K562 (cell line): ENCODE measurements around the gene IGIP.

Experiments
- CBX1 ChIP-seq: sonication (generic); IDR thresholded peaks from 2 replicates; pipeline ENCODE4 v1.6.1; 2016; ENCODE audit warnings: antibody characterized with exemption, low read depth, mild to moderate bottlenecking
- JUND ChIP-seq, 2 experiments: IDR thresholded peaks; 2 replicates in 1 of 2; 3 replicates in 1 of 2; pipeline ENCODE4 v1.6.1; 2011; ENCODE audit warnings: borderline replicate concordance in 2 of 2, low read depth in 2 of 2, low read length in 2 of 2, improper control_type of control experiment in 1 of 2, missing biosample characterization in 1 of 2, missing genetic modification characterization in 1 of 2, missing genetic modification reagents in 1 of 2
- MEF2A ChIP-seq: IDR thresholded peaks from 2 replicates; pipeline ENCODE4 v1.6.1; 2011; ENCODE audit warnings: low read depth, mild to moderate bottlenecking, low read length, moderate library complexity; ENCODE audit not compliant: control insufficient read depth
- SP1 ChIP-seq: sonication (generic); formaldehyde crosslinking; IDR thresholded peaks from 2 replicates; pipeline ENCODE4 v1.8.1; 2022; ENCODE audit warnings: mild to moderate bottlenecking, missing genetic modification reagents
- TF ChIP-seq, protein P1 (sequence below): fragments of 200-600 bp; sonication (generic); IDR thresholded peaks from one replicate; pipeline ENCODE4 v1.6.1; 2012; ENCODE audit warnings: mild to moderate bottlenecking, low read depth, low read length, inconsistent platforms
- TF ChIP-seq, protein P2 (sequence below), 3 experiments: IDR thresholded peaks in 2 of 3; conservative IDR thresholded peaks in 1 of 3; 2 replicates each; pipeline ENCODE4 v1.5.1; 2011 to 2012; ENCODE audit warnings: low read length in 3 of 3, mild to moderate bottlenecking in 3 of 3, control low read depth in 2 of 3, improper control_type of control experiment in 1 of 3, inconsistent platforms in 1 of 3, low read depth in 1 of 3, mixed read lengths in 1 of 3, moderate library complexity in 1 of 3; ENCODE audit not compliant: insufficient read depth in 2 of 3

DNA sequence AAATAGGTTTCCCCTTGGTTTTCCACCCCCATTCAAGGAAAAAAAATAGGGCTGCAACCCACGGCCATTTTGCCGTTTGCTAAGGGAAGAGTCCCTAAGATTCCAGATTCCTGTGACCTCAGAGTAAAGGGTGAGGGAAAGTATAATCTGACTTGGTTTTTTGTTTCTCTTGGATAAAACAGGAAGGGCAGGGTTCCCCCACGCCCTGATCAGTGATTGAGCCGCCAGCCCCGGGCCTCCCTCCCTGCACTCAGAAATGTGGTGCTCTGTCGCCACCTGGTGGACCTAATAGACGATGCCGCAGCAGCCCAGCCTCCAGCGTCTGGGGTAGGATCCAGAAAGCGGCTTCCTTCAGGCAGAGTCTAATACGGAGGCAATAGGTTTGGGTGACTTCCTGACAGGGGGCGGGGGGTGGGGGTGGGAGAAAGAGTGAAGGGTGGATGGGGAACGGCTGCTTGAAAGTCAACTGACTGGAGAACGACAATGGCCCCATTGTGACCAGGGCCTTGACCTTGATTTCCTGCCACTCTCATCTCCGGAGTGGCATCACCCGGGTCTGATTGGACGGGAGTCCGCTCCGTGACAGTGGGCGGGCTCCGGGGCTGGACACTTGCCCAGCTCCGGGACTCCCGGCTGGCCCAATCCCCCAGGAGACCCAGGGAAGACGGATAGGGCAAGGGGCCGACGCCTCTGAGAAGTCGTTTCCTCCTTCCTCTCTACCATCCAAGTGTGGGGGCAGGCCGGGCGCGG, 31.5 kb downstream of the IGIP start:
- TF ChIP-seq, protein P1, sequence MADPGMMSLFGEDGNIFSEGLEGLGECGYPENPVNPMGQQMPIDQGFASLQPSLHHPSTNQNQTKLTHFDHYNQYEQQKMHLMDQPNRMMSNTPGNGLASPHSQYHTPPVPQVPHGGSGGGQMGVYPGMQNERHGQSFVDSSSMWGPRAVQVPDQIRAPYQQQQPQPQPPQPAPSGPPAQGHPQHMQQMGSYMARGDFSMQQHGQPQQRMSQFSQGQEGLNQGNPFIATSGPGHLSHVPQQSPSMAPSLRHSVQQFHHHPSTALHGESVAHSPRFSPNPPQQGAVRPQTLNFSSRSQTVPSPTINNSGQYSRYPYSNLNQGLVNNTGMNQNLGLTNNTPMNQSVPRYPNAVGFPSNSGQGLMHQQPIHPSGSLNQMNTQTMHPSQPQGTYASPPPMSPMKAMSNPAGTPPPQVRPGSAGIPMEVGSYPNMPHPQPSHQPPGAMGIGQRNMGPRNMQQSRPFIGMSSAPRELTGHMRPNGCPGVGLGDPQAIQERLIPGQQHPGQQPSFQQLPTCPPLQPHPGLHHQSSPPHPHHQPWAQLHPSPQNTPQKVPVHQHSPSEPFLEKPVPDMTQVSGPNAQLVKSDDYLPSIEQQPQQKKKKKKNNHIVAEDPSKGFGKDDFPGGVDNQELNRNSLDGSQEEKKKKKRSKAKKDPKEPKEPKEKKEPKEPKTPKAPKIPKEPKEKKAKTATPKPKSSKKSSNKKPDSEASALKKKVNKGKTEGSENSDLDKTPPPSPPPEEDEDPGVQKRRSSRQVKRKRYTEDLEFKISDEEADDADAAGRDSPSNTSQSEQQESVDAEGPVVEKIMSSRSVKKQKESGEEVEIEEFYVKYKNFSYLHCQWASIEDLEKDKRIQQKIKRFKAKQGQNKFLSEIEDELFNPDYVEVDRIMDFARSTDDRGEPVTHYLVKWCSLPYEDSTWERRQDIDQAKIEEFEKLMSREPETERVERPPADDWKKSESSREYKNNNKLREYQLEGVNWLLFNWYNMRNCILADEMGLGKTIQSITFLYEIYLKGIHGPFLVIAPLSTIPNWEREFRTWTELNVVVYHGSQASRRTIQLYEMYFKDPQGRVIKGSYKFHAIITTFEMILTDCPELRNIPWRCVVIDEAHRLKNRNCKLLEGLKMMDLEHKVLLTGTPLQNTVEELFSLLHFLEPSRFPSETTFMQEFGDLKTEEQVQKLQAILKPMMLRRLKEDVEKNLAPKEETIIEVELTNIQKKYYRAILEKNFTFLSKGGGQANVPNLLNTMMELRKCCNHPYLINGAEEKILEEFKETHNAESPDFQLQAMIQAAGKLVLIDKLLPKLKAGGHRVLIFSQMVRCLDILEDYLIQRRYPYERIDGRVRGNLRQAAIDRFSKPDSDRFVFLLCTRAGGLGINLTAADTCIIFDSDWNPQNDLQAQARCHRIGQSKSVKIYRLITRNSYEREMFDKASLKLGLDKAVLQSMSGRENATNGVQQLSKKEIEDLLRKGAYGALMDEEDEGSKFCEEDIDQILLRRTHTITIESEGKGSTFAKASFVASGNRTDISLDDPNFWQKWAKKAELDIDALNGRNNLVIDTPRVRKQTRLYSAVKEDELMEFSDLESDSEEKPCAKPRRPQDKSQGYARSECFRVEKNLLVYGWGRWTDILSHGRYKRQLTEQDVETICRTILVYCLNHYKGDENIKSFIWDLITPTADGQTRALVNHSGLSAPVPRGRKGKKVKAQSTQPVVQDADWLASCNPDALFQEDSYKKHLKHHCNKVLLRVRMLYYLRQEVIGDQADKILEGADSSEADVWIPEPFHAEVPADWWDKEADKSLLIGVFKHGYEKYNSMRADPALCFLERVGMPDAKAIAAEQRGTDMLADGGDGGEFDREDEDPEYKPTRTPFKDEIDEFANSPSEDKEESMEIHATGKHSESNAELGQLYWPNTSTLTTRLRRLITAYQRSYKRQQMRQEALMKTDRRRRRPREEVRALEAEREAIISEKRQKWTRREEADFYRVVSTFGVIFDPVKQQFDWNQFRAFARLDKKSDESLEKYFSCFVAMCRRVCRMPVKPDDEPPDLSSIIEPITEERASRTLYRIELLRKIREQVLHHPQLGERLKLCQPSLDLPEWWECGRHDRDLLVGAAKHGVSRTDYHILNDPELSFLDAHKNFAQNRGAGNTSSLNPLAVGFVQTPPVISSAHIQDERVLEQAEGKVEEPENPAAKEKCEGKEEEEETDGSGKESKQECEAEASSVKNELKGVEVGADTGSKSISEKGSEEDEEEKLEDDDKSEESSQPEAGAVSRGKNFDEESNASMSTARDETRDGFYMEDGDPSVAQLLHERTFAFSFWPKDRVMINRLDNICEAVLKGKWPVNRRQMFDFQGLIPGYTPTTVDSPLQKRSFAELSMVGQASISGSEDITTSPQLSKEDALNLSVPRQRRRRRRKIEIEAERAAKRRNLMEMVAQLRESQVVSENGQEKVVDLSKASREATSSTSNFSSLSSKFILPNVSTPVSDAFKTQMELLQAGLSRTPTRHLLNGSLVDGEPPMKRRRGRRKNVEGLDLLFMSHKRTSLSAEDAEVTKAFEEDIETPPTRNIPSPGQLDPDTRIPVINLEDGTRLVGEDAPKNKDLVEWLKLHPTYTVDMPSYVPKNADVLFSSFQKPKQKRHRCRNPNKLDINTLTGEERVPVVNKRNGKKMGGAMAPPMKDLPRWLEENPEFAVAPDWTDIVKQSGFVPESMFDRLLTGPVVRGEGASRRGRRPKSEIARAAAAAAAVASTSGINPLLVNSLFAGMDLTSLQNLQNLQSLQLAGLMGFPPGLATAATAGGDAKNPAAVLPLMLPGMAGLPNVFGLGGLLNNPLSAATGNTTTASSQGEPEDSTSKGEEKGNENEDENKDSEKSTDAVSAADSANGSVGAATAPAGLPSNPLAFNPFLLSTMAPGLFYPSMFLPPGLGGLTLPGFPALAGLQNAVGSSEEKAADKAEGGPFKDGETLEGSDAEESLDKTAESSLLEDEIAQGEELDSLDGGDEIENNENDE = no peak
- no peak for TF ChIP-seq SP1 (CRISPR knock-in tag)
- TF ChIP-seq, protein P2, sequence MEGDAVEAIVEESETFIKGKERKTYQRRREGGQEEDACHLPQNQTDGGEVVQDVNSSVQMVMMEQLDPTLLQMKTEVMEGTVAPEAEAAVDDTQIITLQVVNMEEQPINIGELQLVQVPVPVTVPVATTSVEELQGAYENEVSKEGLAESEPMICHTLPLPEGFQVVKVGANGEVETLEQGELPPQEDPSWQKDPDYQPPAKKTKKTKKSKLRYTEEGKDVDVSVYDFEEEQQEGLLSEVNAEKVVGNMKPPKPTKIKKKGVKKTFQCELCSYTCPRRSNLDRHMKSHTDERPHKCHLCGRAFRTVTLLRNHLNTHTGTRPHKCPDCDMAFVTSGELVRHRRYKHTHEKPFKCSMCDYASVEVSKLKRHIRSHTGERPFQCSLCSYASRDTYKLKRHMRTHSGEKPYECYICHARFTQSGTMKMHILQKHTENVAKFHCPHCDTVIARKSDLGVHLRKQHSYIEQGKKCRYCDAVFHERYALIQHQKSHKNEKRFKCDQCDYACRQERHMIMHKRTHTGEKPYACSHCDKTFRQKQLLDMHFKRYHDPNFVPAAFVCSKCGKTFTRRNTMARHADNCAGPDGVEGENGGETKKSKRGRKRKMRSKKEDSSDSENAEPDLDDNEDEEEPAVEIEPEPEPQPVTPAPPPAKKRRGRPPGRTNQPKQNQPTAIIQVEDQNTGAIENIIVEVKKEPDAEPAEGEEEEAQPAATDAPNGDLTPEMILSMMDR (IDR thresholded peaks at IDR 0.05 in 2 of 3, conservative IDR thresholded peaks at IDR 0.05 in 1 of 3; ENCODE audit: insufficient read depth in 2 of 3, low read depth in 1 of 3, low read length in 3 of 3) = peak; percentile 88 to 95 (median 94)
- TF ChIP-seq JUND (IDR thresholded peaks at IDR 0.05; ENCODE audit: borderline replicate concordance, low read depth, low read length) = 0 out of 2 replicates have a peak, but pooled peaks have one; percentile 20
- 0 out of 3 replicates have a peak, but pooled peaks have one; percentile 8 for TF ChIP-seq JUND (tag; IDR thresholded peaks at IDR 0.05; ENCODE audit: borderline replicate concordance, low read depth, low read length)
- no peak for TF ChIP-seq MEF2A
- TF ChIP-seq CBX1 = no peak
